NCI-H446 (cell line): ENCODE results near the gene ALDH8A1.
"Not testable (repeated sequence)": the region's sequence is repeated elsewhere in the genome, so short reads cannot be mapped to it uniquely, and the experiment has no call there.

Experiments
- DNase-seq, 2 experiments: peaks; one replicate each; lab custom pipeline; 2025; lab: John Stamatoyannopoulos, UW

Gene ALDH8A1

DNA sequence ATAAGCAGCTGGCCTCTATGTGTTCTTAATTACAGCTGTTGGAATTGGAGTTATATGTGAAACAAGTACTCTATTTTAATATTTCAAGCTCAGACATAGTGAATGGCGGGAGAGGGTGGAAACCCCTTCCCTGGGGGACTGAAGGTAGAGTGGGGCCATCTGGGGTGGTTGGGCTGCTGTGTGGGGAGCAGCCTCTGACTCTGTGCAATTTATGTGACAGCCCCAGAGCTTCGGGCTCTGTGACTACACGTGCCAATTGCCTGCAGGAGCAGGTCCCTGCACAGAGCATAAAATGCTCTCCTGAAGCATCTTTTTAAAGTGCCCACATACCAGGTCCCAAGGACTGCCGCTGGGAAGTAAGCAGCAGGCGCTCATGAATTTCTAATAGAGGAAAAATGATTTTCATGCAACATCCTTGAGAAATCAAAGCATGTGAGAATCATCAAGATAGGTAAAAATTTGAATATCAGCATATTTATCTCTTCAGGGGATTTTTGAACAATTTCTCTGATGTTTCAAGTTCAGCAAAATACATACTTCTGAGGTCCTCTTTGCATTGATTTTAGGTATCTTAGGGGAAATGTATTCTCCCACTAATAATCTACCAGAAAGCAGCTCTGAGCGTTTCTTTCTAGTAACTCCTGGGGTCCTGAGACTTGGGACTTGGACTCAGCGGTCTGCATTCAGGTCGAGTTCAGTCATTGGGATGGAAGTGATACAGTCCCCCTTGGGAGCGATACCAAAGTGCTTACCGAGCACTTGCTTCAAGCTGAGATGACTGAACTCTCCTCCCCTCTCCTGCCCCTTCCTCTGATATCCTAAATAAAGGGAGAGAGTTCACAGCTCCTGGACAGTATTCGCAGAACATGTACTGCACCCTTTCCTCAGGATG is 40.0 kb downstream of the ALDH8A1 start:
- DNase-seq: no peak

DNA sequence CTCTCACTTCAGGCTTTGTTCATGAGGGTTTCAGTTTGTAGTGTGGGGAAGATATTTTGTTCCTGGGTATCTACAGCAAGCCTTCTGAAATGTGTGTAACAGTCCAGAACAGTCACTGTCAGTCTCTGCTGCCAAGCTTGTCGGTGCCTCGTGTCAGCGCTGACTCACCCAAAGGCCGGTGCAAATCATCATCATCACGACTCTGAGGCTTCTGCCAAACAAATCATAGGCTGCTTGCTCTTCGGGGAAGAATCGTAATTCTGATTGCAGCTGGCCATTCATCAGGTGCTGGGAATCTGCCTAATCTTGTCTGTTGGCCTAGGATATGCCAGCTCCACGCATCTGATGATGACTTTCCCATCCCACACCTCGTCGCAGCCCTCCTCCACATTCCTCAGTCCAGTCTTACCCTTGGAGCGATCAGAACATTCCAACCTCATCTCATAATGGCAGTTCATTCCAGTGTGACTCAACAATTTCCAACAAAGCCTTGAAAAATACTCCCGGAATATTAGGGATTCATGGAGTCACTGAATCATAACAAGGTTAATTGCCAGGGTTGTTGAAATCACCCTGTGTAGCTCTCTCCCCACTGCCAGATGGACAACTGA is 40.9 kb downstream of the ALDH8A1 start:
- DNase-seq: peak; percentile 66 to 70

DNA sequence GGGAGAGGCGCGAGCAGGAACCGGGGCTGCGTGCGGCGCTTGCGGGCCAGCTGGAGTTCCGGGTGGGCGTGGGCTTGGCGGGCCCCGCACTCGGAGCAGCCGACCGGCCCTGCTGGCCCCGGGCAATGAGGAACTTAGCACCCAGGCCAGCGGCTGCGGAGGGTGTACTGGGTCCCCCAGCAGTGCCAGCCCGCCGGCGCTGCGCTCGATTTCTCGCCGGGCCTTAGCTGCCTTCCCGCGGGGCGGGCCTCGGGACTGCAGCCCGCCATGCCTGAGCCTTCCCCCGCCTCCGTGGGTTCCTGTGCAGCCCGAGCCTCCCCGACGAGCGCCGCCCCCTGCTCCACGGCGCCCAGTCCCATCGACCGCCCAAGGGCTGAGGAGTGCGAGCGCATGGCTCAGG is 45.2 kb downstream of the ALDH8A1 start:
- DNase-seq: not testable (repeated sequence)

DNA sequence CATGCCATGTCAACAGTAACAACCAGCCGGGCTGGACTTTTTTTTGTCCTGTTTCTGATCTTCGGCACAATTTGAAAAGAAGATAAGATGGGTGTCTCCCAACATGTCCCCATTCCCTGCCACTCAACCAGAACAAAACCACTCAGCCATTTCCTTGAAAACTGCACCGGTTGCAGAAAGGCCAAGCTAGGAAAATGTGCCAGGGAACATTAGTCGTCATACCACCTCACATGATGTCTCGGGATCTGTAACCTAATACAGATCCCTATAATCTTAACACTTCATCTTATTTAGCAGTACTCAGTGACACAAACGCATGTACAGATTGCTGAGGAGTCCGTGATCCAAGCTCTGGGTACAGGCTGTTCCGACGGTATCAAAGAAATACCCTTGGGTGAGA is 46.5 kb downstream of the ALDH8A1 start:
- DNase-seq: no peak

- no peak for DNase-seq
Measured at GRCh38 chr6:134902936-134903335, 47.0 kb downstream of the ALDH8A1 start.

DNA sequence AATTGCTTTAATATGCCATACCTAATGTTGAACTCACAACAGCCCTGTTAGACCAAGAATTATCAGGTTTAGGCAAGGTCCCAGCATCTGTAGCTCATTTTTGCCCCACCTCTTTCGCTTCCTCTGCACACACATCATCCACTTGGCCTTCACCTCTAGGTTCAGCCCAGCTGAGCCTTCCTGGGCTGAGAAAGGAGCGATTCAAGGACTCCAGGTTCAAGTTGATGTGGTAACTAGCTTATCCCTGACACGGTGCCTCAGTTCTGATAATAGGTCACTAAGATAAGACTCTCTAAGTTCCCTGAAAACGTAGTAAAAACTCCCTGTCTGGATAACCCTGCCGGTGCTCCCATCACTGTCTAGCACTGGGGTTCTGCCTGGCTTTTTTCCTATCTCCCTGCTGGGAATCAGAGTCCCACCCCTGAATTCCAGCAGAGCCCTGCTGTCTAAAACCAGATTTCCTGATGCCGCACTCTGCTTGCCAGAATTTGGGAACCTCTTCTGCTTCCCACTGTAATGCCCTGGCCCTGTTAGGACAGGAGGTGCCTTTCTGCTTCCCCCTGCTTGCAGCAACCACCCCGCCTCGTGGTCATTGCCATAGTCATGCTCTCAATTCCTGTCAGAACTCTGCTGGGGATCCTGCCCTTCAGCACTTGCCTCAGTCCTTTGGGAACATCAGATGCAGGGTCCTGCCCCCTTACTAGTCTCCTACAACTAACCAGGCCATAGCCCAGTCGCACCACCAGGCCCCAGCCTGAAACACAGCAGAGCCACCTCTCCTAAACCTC is 47.6 kb downstream of the ALDH8A1 start:
- no peak for DNase-seq

- DNase-seq: no peak
Measured at GRCh38 chr6:134898575-134898974, 51.3 kb downstream of the ALDH8A1 start.

DNA sequence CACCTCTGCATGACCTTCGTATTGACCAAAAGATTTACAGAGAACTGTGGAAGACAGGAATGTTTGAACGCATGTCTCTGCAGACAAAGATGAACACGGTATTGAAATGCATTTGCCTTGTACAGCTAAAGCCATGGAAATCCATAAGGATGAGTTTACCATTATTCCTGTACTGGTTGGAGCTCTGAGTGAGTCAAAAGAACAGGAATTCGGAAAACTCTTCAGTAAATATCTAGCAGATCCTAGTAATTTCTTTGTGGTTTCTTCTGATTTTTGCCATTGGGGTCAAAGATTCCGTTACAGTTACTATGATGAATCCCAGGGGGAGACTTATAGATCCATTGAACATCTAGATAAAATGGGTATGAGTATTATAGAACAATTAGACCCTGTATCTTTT is 51.7 kb downstream of the ALDH8A1 start:
- DNase-seq: not testable (repeated sequence)

DNA sequence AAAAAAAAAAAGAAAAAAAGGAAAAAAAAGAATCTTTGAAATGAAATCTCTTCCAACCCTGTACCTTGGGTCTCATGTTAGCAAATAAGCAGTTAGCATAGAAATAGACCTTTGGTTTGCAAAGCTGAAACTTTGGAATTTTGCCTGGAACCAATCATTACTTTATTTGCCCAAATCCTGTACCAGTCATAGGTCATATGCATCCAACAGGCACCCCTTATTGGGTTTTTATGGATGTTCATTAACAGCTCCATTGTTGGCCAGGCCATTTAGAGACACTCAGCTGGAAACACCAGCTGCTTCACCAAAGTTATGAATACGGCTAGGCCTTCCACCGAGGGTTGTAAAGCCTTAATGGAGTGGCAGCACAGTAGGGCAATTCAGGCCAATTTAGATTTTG is 53.0 kb downstream of the ALDH8A1 start:
- peak in 1 of 2 experiments; percentile 17 for DNase-seq

GRCh38 chr6:134894800-134895199 is 55.1 kb downstream of the ALDH8A1 start:
- DNase-seq: no peak

DNA sequence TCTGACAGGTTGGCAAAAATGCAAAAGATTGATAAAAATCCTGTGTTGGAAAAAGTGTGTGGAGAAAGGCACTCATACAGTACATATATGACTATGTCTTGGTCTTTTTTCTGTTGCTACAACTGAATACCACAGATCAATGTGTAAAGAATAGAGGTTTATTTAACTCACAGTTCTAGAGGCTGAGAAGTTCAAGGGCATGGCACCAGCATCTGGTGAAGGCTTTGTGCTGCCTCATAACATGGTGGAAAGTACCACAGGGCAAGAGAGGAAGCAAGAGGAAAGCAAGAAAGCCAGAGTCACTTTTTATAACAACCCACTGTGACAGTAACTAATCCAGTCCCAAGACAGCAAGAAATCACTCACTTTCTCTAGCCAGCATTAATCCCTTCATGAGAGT is 57.5 kb downstream of the ALDH8A1 start:
- DNase-seq: no peak

GRCh38 chr6:134891633-134892032 is 58.3 kb downstream of the ALDH8A1 start:
- DNase-seq: no peak

- DNase-seq: no peak
Measured at GRCh38 chr6:134888316-134888715, 61.6 kb downstream of the ALDH8A1 start.

DNA sequence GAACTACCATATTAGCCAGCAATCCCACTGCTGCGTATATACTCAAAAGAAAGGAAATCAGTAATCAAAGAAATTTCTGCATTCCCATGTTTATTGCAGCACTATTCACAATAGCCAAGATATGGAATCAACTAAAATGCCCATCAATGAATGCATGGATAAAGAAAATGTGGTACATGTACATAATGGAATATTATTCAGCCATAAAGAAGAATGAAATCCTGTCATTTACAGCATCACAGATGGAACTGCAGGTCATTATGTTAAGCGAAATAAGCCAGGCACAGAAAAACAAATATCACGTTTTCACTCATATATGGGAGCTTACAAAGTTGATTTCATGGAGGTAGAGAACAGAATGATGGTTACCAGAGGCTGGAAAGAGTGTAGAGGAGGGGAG is 65.1 kb downstream of the ALDH8A1 start:
- no peak for DNase-seq

- DNase-seq: no peak
Measured at GRCh38 chr6:134883314-134883713, 66.6 kb downstream of the ALDH8A1 start.

GRCh38 chr6:134882426-134883038 is 67.4 kb downstream of the ALDH8A1 start:
- peak; percentile 58 to 70 for DNase-seq

GRCh38 chr6:134880487-134881190 is 69.3 kb downstream of the ALDH8A1 start:
- DNase-seq: peak; percentile 7 to 53

- no peak for DNase-seq
Measured at GRCh38 chr6:134878136-134878535, 71.8 kb downstream of the ALDH8A1 start.

DNA sequence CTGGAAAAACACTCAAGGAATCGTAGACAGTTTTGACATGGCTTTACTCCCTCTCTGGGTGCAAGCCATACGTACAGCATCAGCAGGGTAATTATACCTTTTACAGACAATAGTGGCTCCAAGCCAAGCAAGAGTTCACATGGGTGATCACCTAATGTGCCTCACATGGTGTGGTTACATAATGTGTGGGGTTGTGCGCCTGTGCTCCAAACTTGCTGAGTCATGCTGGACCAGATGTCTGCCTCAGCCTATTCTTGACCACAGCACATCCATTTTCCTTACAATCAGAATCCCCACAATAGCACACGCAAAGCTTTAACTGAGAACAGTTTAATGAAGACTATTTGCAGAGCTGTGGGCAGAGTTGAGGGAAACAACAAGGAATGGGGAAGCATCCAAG is 74.5 kb downstream of the ALDH8A1 start:
- no peak for DNase-seq

- no peak for DNase-seq
Measured at GRCh38 chr6:134873500-134874388, 76.2 kb downstream of the ALDH8A1 start.
